ENCODE results near the gene SYT1.

SYT1 gene

GRCh38 chr12:79191391-79191790 lies 326.8 kb downstream of the SYT1 start:
- DNase-seq (ENCODE audit: low read depth in 1 of 2, low spot score in 1 of 2) = no peak
- Histone ChIP-seq H3K27me3 (ENCODE audit: insufficient read depth, poor library complexity, severe bottlenecking) (no peaks in the 10 kb centered on the region), H3K4me3 (replicated peaks; ENCODE audit: insufficient read depth, low read length) (no peak overlapping the region), H3K27ac (replicated peaks) (no peak overlapping the region)
- no peak for TF ChIP-seq CTCF (IDR thresholded peaks at IDR 0.05; ENCODE audit: insufficient read depth, low read length)
- TF ChIP-seq SPI1 (IDR thresholded peaks at IDR 0.05; ENCODE audit: borderline replicate concordance, low read depth) = no peak
- no peak for TF ChIP-seq REST (IDR thresholded peaks at IDR 0.05; ENCODE audit: insufficient replicate concordance, low read depth)
- TF ChIP-seq POLR2AphosphoS5 (IDR thresholded peaks at IDR 0.05; ENCODE audit: low read depth) = no peak
- no peak for TF ChIP-seq GABPA (IDR thresholded peaks at IDR 0.05; ENCODE audit: low read depth)

- Histone ChIP-seq H3K27ac (replicated peaks) (no peak overlapping the region), H3K4me3 (replicated peaks; ENCODE audit: insufficient read depth, low read length) (no peak overlapping the region), H3K27me3 (ENCODE audit: insufficient read depth, poor library complexity, severe bottlenecking) (no peaks in the 10 kb centered on the region)
- no peak for DNase-seq (ENCODE audit: low read depth in 1 of 2, low spot score in 1 of 2)
- TF ChIP-seq SPI1 (IDR thresholded peaks at IDR 0.05; ENCODE audit: borderline replicate concordance, low read depth) (no peak), GABPA (IDR thresholded peaks at IDR 0.05; ENCODE audit: low read depth) (no peak), REST (IDR thresholded peaks at IDR 0.05; ENCODE audit: insufficient replicate concordance, low read depth) (no peak), POLR2AphosphoS5 (IDR thresholded peaks at IDR 0.05; ENCODE audit: low read depth) (no peak), CTCF (IDR thresholded peaks at IDR 0.05; ENCODE audit: insufficient read depth, low read length) (no peak)
Observed at GRCh38 chr12:79194595-79194994, 330.0 kb downstream of the SYT1 start.

- H3K27ac ChIP-seq (replicated peaks) = no peak overlapping the region
- no peak overlapping the region for H3K4me3 ChIP-seq (replicated peaks; ENCODE audit: insufficient read depth, low read length)
- no peaks in the 10 kb centered on the region for H3K27me3 ChIP-seq (ENCODE audit: insufficient read depth, poor library complexity, severe bottlenecking)
- TF ChIP-seq GABPA (IDR thresholded peaks at IDR 0.05; ENCODE audit: low read depth) = no peak
- TF ChIP-seq POLR2AphosphoS5 (IDR thresholded peaks at IDR 0.05; ENCODE audit: low read depth) = no peak
- TF ChIP-seq REST (IDR thresholded peaks at IDR 0.05; ENCODE audit: insufficient replicate concordance, low read depth) = no peak
- TF ChIP-seq CTCF (IDR thresholded peaks at IDR 0.05; ENCODE audit: insufficient read depth, low read length) = no peak
- no peak for TF ChIP-seq SPI1 (IDR thresholded peaks at IDR 0.05; ENCODE audit: borderline replicate concordance, low read depth)
- DNase-seq (ENCODE audit: low read depth in 1 of 2, low spot score in 1 of 2) = no peak
Observed at GRCh38 chr12:79199166-79199565, 334.6 kb downstream of the SYT1 start.
